Esophagus squamous epithelium (tissue), 4 donors: ENCODE measurements around the gene ARFGAP1.

ENCODE experiments used
- POLR2A ChIP-seq, 4 donors: fragments of 450-650 bp; IDR thresholded peaks; one replicate each; pipeline ENCODE4 v1.6.1; 2017; ENCODE audit warnings: antibody characterized with exemption in 4 of 4, mild to moderate bottlenecking in 4 of 4, moderate library complexity in 3 of 4
- TF ChIP-seq, protein P1 (sequence below), 6 experiments: fragments of 450-650 bp in 4 of 6; fragments of 200-600 bp in 2 of 6; sonication (generic) in 2 of 6; IDR thresholded peaks; one replicate each; pipeline ENCODE4 v1.5.1; 2016 to 2019; ENCODE audit warnings: antibody characterized with exemption in 6 of 6, mild to moderate bottlenecking in 4 of 6, moderate library complexity in 4 of 6

- no peak for TF ChIP-seq POLR2A (IDR thresholded peaks at IDR 0.05)
- TF ChIP-seq, protein P1, sequence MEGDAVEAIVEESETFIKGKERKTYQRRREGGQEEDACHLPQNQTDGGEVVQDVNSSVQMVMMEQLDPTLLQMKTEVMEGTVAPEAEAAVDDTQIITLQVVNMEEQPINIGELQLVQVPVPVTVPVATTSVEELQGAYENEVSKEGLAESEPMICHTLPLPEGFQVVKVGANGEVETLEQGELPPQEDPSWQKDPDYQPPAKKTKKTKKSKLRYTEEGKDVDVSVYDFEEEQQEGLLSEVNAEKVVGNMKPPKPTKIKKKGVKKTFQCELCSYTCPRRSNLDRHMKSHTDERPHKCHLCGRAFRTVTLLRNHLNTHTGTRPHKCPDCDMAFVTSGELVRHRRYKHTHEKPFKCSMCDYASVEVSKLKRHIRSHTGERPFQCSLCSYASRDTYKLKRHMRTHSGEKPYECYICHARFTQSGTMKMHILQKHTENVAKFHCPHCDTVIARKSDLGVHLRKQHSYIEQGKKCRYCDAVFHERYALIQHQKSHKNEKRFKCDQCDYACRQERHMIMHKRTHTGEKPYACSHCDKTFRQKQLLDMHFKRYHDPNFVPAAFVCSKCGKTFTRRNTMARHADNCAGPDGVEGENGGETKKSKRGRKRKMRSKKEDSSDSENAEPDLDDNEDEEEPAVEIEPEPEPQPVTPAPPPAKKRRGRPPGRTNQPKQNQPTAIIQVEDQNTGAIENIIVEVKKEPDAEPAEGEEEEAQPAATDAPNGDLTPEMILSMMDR (IDR thresholded peaks at IDR 0.05), result peak; percentile 17 to 89 (median 72)
Observed at GRCh38 chr20:63290677-63291472, 18.3 kb downstream of the ARFGAP1 start.
